ENCODE measurements around the gene EPB41. TPM values are rescaled to one million over a fixed set of nuclear protein-coding genes. Genes with fewer than 3 reads are reported as not detected.

Gene EPB41
- total and polyA plus RNA-seq, 2 experiments from 2014 or later = 13.2 to 60.8 TPM

DNA sequence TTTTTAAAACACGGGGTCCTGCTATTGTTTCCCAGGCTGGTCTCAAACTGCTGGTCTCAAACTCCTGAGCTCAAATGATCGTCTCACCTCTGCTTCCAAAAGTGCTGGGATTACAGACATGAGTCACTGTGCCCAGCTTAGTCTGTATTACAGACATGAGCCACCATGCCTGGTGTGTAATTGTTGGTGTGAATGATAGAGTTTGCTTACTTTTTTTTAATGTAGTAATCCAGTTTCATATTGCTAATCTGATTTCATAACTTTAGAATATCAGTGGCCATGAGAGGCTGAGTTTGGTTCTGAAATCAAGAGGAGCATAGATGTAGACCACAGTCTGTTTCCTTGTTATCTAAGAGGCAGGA lies 3.4 kb downstream of the EPB41 start:
- 79% methylated on average over 2 of the region's 2 CpGs for WGBS (ENCODE audit: low lambda C conversion rate, missing lambda C conversion rate)
- no peaks in the 10 kb centered on the region for H3K9me3 ChIP-seq (ENCODE audit: low read depth)
- H3K79me2 ChIP-seq = peaks cover 68% of the 10 kb centered on the region

GRCh38 chr1:28921286-28921869 lies 7.0 kb downstream of the EPB41 start:
- peaks cover 94% of the 10 kb centered on the region for H3K79me2 ChIP-seq
- no peak for TF ChIP-seq EZH2 (IDR thresholded peaks at IDR 0.05; ENCODE audit: borderline replicate concordance)
- TF ChIP-seq EZH2phosphoT487 (IDR thresholded peaks at IDR 0.05; ENCODE audit: low read depth, severe bottlenecking, unreplicated experiment) = no peak
- TF ChIP-seq, protein P1, sequence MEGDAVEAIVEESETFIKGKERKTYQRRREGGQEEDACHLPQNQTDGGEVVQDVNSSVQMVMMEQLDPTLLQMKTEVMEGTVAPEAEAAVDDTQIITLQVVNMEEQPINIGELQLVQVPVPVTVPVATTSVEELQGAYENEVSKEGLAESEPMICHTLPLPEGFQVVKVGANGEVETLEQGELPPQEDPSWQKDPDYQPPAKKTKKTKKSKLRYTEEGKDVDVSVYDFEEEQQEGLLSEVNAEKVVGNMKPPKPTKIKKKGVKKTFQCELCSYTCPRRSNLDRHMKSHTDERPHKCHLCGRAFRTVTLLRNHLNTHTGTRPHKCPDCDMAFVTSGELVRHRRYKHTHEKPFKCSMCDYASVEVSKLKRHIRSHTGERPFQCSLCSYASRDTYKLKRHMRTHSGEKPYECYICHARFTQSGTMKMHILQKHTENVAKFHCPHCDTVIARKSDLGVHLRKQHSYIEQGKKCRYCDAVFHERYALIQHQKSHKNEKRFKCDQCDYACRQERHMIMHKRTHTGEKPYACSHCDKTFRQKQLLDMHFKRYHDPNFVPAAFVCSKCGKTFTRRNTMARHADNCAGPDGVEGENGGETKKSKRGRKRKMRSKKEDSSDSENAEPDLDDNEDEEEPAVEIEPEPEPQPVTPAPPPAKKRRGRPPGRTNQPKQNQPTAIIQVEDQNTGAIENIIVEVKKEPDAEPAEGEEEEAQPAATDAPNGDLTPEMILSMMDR (IDR thresholded peaks at IDR 0.05; ENCODE audit: poor library complexity) = no peak

More for the DNA sequence above, 3.4 kb downstream of the EPB41 start:
- Histone ChIP-seq H3K4me2 (no peak overlapping the region), H3K36me3 (replicated peaks; ENCODE audit: insufficient read depth, low read depth) (no peaks in the 10 kb centered on the region), H3K4me1 (ENCODE audit: insufficient read depth) (no peaks in the 10 kb centered on the region), H3K9me2 (replicated peaks; ENCODE audit: insufficient read depth) (no peaks in the 10 kb centered on the region), H4K20me1 (ENCODE audit: insufficient read depth, poor library complexity, severe bottlenecking) (peaks cover 22% of the 10 kb centered on the region), H2AFZ (no peak overlapping the region), H3K27me3 (no peaks in the 10 kb centered on the region), H3K27ac (no peak overlapping the region), H3K4me3 (no peak overlapping the region)
- no peak for DNase-seq (ENCODE audit: low spot score)
- TF ChIP-seq EZH2phosphoT487 (IDR thresholded peaks at IDR 0.05; ENCODE audit: low read depth, severe bottlenecking, unreplicated experiment) (no peak), EZH2 (IDR thresholded peaks at IDR 0.05; ENCODE audit: borderline replicate concordance) (no peak)
- TF ChIP-seq, protein P1 (IDR thresholded peaks at IDR 0.05; ENCODE audit: poor library complexity) = no peak

DNA sequence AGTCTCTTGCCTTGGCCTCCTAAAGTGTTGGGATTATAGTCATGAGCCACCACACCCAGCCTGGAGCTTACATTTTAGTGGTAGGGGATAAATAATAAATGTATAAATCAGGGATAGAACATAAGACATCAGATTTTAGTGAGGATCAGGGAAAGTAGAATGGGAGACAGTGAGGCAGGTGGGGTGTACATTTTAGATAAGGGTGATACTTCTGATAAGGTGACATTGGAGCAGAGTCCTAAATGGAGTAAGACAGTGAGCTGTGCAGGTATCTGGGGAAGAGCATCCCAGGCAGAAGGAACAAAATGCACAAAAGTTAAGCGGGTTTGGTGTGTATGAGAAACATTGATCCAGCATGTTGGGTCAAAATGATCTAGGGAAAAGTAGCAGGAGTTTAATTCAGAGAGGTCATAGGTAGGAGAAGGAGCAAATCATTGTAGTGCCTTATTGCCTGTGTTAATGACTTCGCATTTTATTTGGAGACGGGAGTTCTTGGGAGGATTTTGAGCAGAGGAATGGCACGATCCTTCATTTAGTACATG lies 11.1 kb downstream of the EPB41 start:
- Histone ChIP-seq H2AFZ (no peak overlapping the region), H3K79me2 (peaks cover 73% of the 10 kb centered on the region), H3K9me3 (ENCODE audit: low read depth) (no peaks in the 10 kb centered on the region), H3K4me3 (no peak overlapping the region), H4K20me1 (ENCODE audit: insufficient read depth, poor library complexity, severe bottlenecking) (peaks cover 4% of the 10 kb centered on the region), H3K36me3 (replicated peaks; ENCODE audit: insufficient read depth, low read depth) (no peaks in the 10 kb centered on the region), H3K9me2 (replicated peaks; ENCODE audit: insufficient read depth) (no peaks in the 10 kb centered on the region), H3K27ac (no peak overlapping the region), H3K4me2 (no peak overlapping the region), H3K27me3 (no peaks in the 10 kb centered on the region), H3K4me1 (ENCODE audit: insufficient read depth) (peaks cover 21% of the 10 kb centered on the region)
- TF ChIP-seq EZH2 (IDR thresholded peaks at IDR 0.05; ENCODE audit: borderline replicate concordance) (no peak), EZH2phosphoT487 (IDR thresholded peaks at IDR 0.05; ENCODE audit: low read depth, severe bottlenecking, unreplicated experiment) (no peak)
- TF ChIP-seq, protein P1 (IDR thresholded peaks at IDR 0.05; ENCODE audit: poor library complexity) = no peak
- no peak for DNase-seq (ENCODE audit: low spot score)
- WGBS (ENCODE audit: low lambda C conversion rate, missing lambda C conversion rate) = 96% methylated on average over 4 of the region's 4 CpGs

More at GRCh38 chr1:28921286-28921869, 7.0 kb downstream of the EPB41 start:
- no peak overlapping the region for H3K27ac ChIP-seq
- H3K9me2 ChIP-seq (replicated peaks; ENCODE audit: insufficient read depth) = no peaks in the 10 kb centered on the region
- no peaks in the 10 kb centered on the region for H3K9me3 ChIP-seq (ENCODE audit: low read depth)
- DNase-seq (ENCODE audit: low spot score) = no peak
- WGBS (ENCODE audit: low lambda C conversion rate, missing lambda C conversion rate) = 95% methylated on average over 3 of the region's 3 CpGs
- no peak overlapping the region for H3K4me3 ChIP-seq
- H4K20me1 ChIP-seq (ENCODE audit: insufficient read depth, poor library complexity, severe bottlenecking) = peaks cover 16% of the 10 kb centered on the region
- H3K4me1 ChIP-seq (ENCODE audit: insufficient read depth) = no peaks in the 10 kb centered on the region
- no peaks in the 10 kb centered on the region for H3K36me3 ChIP-seq (replicated peaks; ENCODE audit: insufficient read depth, low read depth)
- no peaks in the 10 kb centered on the region for H3K27me3 ChIP-seq
- no peak overlapping the region for H3K4me2 ChIP-seq
- H2AFZ ChIP-seq = no peak overlapping the region

Data from hepatocyte (in vitro differentiated cells).